Measurements from ENCODE around the gene DAO. TPM values are rescaled to one million over a fixed set of nuclear protein-coding genes. Genes with fewer than 3 reads are reported as not detected.
"Not testable (repeated sequence)": the region's sequence is repeated elsewhere in the genome, so short reads cannot be mapped to it uniquely, and the experiment has no call there.

Gene DAO
- polyA plus RNA-seq, 1 donor, result not detected

DNA sequence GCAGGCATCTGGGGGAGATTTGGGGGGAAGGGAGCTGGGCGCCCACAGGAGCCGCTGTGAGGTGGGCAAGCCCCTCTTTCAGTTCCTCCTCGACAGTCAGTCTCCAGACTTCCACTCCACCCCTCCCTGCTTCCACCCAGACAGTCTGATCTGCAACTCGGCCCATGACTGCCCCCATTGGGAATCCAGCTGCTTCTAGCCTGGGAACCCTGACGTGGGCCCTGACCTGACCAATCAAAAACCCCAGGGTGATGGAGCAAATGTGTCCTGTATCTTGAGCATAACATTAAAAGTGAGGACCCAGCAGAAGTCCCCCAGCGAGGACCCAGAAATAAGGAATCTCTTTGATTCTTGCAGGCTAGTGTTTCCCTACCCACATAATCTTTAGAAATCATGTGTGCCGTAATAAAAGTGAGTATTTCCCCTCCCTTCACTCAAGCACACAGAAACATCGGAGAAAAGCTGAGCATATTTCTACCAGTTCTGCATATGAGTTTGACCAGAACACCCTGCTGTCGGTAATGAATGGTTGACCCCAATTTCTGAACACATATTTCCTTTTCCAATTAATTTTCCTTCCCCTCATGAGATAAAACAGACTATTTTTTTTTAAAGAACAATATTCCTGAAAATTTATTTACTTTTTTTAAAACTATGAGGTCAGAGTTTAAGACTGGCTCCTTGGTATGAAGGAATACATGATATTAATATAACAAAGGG lies 28.9 kb upstream of the DAO start:
- DNase-seq, result no peak

- DNase-seq, result no peak
Measured at GRCh38 chr12:108852674-108853309, 27.1 kb upstream of the DAO start.

DNA sequence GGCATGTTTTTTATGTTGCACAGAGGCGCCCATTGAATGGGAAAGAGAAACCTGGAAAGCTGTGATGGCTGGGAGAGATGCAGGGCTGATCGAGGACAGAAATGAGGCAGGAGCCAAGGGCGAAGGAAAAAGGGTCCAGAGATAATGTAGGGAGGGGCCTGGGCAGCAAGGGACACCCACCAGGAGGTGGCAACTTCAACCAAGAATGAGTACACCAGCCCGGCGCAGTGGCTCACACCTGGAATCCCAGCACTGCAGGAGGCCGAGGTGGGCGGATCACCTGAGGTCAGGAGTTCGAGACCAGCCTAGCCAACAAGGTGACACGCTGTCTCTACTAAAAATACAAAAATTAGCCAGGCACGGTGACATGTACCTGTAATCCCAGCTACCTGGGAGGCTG lies 26.5 kb upstream of the DAO start:
- DNase-seq, result no peak

GRCh38 chr12:108853981-108854446 lies 25.9 kb upstream of the DAO start:
- DNase-seq, result no peak

- DNase-seq, result no peak
Measured at GRCh38 chr12:108854451-108855283, 25.2 kb upstream of the DAO start.

DNA sequence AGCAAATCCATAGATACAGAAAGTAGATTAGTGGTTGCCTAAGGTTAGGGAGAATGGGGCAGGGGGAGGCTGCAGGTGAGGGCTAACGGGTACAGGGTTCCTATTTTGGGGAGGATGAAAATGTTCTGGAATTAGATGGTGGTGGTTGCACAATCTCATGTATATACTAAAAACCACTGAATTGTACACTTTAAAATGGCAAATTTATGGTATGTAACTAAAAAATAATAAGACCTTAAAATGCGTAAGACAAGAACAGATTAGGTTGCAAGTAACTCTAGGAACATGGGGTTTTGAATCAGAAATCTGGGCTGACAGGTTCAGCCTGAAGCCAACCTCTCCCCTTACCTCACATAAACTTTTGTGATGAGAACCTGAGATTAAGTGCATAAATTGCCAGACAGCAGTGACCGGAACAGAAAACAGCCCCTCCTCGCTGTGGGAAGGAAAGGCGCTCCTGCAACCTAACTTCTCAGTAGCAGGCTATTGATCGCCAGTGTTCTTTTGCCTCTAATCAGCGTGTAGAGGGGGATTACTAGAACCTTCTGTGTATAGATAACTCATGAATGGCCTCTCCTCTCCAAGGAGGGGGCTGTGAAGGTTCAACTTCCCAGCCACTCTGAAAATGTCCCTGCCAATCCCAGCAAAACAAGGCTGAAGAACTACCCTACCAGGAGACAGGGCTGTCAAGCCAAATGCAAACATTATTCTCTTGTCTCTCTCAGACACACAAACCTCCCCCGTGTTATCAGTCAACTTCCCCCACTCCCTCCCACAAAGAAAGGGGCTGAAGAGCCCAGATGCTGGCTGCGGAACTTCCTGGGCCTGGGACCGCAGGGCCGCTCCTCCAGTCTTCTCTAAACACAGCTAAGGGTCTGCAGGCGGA lies 24.4 kb upstream of the DAO start:
- no peak for DNase-seq

GRCh38 chr12:108856170-108856427 lies 23.8 kb upstream of the DAO start:
- DNase-seq, result no peak

DNA sequence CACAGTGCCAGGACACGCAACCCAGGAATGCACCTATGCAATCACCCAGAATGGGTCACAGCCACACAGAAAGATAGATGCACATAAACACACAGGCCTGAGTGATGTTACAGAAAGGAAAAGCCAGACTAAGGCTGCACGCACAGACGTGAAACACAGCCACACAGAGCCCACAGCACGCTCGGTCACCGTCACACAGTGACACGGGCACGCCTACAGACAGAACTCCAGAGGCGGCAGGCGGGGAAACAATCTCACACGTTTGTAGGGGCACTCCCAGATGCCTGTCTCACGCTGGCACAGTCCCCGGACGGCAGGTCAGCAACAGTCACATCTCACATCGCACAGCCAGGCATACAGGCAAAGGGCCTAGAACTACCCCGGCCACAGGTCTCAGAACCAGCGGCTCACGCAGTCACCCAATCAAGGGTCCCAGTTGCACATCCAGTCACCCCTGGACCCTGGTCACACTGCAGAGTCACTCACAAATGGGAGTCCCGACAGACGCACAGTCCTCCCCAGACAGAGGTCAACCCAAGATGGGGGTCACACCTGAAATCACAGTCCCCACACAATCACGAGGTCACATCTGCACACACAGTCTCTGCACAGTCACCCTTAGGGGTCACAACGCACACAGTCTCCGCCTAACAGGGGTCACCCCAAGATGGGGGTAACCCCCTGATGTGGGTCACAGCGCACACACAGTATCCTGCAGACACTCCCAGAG lies 23.3 kb upstream of the DAO start:
- DNase-seq, result peak; percentile 51

- DNase-seq, result no peak
Measured at GRCh38 chr12:108857158-108857407, 22.8 kb upstream of the DAO start.

DNA sequence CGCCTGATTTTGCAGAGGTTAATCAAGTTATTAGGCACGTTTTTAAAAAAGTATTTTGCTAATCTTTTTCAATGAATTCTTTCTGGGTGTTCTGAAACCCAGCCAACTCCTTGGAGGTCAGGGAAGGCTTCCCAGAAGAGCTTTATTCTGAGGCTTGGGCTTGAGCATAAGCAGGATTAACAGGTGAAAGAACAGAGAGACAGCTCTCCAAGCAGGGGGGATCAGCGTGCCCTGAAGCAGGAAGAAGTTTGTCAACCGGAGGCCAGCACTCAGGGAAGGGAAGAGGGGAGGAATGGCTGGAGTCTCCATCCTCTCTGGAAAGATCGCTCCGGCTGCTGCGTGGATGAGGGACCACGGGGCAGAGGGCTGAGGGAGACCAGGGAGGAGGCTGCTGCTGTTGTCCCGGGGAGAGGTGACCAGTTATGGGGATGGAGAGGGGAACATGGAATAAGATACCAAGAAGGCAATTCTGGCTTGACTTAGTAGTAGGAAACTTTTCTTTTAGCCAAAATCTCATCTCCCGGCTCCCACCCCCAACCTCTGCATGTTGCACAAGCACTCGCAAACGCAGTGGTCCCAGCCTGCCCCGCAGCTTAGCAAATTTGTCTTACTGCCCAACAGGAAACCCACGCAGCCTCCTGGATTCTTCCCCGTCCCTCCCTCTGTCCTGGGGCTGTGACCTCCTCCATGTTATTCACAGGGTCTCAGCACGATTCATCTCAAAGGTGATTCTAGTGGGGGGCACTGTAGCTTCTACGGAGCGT lies 21.4 kb upstream of the DAO start:
- DNase-seq, result no peak

- DNase-seq, result not testable (repeated sequence)
Measured at GRCh38 chr12:108859141-108859922, 20.6 kb upstream of the DAO start.

DNA sequence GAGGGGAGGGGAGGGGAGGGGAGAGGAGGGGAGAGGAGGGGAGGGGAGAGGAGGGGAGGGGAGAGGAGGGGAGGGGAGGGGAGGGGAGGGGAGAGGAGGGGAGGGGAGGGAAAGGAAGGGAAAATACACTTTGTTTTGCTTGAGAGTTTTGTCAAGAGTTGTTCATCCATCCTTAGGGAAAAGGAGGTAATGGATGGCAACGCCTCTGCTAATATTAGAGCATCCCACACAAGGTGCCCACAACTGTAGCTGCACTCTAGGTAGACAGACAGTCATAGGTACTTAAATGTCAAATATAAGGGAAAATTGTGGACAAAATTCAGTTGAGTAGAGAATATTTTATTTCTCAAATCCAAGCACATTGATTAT lies 20.0 kb upstream of the DAO start:
- DNase-seq, result no peak

GRCh38 chr12:108860443-108860842 lies 19.4 kb upstream of the DAO start:
- no peak for DNase-seq

DNA sequence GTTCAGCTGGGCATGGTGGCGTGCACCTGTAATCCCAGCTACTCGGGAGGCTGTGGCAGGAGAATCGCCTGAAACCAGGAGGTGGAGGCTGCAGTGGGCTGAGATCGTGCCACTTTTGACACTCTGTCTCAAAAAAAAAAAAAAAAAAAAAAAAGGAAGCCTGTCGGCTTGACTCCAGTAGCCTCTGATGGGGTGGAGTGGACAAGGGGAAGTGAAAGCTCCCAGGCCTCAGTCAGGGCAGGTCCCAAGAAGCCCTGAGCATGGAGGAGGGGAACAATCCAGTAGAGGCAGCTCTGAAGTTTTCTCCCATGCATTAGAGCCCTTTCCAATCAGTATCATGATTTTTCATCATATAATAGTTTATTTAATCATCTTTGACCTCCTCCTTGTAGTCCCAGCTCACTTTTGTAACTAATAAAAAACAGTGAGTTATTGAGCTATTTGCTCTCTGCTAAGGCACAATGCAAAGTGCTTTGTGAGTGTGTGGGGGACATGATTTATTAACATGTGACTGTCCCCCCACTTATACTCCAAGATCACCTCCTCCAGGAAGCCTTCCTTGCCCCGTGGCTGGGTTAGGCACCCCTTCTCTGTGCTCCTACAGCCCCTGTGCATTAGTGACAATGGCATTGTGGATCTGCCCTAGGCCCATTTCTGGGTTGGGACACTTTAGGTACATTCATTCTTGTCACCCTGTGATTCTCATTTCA lies 17.9 kb upstream of the DAO start:
- no peak for DNase-seq

DNA sequence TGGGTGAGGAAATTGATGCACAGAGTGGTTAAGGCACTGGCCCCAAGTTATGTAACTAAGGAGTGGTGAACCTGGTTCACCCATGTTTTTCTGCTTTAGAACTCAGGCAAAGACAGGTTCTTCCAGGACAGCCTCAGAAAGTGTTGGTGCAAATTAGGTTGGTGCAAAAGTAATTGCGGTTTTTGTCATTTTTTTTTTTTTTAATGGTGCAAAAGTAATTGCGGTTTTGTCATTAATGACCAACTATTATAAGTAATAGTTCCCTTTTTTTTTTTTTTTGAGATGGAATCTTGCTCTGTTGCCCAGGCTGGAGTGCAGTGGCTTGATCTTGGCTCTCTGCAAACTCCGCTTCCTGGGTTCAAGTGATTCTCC lies 17.3 kb upstream of the DAO start:
- no peak for DNase-seq

- no peak for DNase-seq
Measured at GRCh38 chr12:108865169-108865568, 14.7 kb upstream of the DAO start.

DNA sequence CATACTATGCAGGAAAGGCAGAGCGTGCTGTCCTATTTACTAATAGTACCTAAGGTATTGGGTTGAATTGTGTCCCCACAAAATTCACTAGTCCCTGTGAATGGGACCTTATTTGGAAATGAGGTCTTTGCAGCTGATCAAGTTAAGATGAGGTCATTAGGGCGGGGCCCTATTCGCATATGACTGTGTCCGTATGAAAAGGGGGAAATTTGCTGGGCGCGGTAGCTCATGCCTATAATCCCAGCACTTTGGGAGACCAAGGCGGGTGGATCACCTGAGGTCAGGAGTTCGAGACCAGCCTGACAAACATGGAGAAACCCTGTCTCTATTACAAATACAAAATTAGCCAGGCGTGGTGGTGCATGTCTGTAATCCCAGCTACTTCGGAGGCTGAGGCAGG lies 13.8 kb upstream of the DAO start:
- DNase-seq, result not testable (repeated sequence)

DNA sequence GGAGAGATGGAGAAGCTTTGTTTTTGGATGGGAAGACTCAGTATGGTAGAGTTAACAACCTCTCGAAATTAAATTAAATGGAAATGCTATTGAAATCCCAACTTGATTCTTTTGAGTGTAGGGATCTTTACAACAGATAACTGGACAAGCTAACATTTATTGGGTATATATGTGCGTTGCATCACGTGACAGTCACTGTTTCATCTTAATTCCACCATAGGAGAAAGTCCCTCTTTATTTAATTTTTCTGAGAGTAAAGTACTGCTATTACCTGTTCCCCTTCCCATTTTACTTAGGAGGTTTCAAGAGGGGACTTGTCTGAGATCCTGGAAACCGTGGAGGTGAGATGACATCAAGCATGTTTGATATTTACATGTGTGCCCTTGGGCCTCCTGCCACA lies 11.1 kb upstream of the DAO start:
- DNase-seq, result no peak

DNA sequence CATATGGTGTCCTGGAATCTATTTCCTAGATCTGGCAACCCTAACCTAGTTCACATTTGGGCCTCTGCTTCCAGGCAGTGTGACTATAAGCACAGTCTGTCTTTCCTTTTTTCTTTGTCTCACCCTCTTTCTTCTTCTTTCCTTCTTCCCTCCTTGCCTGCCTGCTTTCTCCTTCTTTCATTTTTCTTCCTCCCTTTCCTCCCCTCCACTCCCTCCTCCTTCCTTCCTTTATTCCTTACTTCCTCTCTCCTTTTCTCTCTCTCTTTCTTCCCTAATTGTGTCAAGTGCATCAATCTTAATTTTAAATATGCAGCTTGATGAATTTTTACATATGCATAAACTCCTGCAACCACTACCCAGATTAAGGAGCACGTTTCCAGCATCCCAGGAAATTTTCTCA lies 4.6 kb upstream of the DAO start:
- DNase-seq, result no peak

DNA sequence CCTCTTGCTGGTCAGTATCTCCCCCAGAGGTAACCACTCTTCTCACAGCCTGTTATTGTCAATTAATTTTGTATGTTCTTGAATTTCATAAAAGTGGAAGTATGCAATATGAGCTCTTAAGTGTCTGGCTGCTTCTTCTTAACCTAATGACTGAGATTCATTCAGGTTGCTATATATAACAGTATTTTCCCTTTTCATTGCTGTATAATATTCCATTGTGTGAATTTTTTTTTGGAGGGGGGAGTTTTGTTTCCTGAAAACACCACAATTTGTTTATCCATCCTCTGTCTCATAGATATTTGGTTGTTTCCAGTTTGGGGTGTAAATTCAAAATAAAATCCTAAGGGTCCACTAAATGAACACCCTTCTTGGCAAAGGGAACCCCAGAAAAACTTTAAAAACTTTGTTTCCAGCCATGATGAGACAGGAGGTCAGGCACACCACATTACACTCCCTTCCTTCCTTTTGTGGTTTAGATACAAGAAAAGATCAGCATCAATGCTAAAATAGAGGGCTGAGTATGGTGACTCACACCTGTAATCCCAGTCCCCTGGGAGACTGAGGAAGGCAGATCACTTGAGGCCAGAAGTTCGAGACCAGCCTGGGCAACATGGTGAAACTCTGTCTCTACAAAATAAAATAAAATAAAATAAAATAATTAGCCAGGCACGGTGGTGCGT lies 4.1 kb upstream of the DAO start:
- no peak for DNase-seq
